GM18867 (cell line): ENCODE data around the gene RGSL1.
A peak's percentile ranks its signal among the peaks of the same experiment; 100 is the strongest.

Experiments used
- ATAC-seq: cut with Tn5 transposase; IDR thresholded peaks from one replicate; pipeline ENCODE4 v1.9.1; 2021; ENCODE audit warnings: mild to moderate bottlenecking, moderate library complexity; ENCODE audit not compliant: unreplicated experiment

RGSL1 gene

DNA sequence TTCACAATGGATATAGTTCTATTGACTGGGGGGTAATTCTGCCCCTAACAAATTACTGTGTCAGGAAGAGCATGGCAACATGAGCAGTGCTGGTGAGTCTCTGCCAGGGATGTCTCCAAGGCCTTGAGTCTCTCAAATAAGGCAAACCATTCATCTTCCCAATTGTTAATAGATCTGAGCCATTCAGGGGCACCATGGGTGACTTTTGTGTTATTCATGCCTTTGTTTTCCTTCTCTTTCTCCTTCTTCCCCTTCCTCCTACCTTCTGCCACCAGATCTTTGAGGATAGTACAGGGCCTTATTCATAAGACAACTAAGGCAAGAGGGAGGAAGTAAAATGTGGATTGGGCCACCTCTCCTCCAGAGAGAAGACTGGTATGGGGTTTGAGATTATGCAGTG, at the start of gene RGSL1:
TSS of gene RGSL1 (plus strand) at position 60 of the 400 bp plus-strand sequence. CDS start at position 80, 20 bp downstream.
- no peak for ATAC-seq

DNA sequence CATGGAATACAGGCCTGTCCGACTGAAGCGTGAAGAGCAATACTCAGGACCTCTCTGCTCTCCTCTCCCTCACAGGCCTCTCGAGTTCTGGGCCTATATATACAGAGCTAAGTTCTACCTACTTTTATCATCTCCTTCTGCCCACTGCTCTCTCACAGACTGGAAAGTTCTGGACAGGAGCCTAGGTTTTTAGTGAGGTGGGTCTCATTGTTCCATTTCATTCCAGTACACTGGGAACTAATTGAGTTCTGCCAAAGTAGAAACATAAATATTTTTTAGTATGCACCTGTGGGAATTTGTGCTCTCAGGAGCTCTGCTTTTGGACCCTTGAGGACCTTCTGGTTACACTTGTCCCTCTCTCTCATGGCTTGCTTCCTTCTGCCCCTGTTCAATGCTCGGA, 49.4 kb upstream of the RGSL1 start, which contains the start of gene TEDDM1:
TSS of gene TEDDM1 (minus strand) at position 101 of the 400 bp plus-strand sequence. CDS start 182 bp downstream, outside the sequence.
- ATAC-seq, result no peak

DNA sequence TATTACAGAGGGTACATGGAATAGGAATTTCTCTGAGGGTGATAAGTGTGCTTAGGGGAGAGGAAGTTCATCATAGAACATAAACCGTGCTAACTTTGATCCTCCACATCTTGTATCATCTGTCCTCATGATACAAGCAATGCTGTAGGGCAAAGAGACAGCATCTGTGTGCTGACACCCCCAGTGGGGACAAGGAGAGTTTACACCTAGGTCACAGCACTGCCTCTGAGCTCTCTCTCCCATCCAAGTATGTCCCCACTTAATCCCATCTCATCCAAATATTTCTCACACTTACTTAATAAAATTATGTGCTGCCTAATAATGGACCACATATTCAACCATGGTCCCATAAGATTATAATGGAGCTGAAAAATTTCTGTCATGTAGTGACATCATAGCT, 45.2 kb upstream of the RGSL1 start:
- no peak for ATAC-seq

DNA sequence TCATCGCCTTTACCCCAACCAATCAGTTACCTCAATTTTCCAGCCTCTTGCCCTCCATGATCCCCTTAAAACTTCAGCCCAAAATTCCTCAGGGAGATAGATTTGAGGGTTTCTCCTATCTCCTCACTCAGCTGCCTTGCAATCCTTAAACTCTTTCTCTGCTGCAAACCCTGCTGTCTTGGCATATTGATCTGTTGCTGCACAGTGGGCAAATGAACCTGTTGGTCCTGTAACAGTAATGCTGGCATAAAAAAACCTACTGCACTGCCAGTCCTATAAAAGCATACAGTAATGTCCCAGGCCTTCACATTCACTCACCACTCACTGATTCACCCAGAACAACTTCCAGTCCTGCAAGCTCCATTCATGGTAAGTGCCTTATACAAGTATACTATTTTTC, 44.4 kb upstream of the RGSL1 start:
- no peak for ATAC-seq

DNA sequence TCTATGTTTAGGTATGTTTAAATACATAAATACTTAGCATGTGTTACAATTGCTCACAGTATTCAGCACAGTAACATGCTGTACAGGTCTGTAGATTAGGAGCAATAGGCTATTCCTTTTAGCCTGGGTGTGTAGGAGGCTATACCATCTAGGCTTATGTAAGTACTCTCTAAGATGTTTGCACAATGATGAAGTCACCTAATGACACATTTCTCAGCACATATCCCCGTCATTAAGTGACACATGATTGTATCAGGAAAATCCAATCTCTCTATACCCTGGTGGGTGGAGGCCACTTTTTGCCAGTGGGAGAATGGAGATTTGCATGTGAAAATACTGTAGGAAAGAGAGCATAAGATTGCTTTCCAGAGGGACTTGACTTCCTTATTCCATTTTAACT, 43.9 kb upstream of the RGSL1 start:
- ATAC-seq, result no peak

DNA sequence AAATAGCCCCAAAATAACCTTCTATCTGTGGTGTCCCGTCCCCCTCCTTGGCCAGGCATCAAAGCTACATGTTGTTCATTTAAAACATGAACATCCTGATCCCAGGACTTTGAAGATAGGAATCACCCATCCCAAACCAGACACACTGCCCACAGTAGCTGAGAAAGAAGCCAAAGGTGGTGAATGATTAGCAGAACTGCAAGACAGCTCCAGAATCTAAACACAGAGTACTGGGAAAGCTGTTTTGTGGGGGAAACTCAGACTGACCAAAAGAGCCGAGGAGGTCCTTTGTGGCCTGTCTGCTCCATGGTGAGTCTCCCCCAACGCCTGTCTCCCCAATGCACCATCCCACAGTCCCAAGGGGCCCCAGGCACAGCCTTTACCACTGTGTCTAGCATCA, 42.2 kb upstream of the RGSL1 start:
- ATAC-seq, result no peak

DNA sequence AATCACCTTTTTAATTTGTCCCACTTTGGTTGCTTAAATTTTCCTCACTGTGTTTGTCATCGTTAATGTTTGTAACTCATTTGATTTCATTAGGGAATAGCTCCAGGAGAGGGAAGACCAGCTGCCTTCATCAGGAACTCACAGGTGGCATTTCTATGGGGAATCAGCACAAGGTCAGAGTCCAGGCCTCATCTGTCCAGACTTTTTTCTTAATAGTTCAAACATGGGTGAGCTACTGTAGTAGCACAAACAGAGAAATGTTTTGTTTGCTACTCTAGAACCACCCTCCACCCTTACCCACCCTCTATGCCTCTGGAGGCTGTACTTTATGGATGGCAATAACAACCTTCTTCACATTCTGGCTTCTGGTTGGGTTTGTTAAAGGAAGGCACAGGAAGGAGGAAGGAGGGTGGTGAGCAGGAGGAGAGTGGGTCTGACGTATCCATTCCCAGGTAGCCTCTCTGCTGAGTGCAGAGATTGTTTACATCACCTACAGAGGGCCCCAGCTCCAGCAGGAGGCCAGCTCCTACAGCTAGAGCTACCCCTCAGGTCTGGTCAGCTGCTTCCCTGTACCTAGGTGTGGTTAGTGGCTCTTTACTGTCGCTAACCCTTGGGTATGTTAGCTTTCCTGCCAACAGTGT, 41.4 kb upstream of the RGSL1 start:
- ATAC-seq, result no peak

DNA sequence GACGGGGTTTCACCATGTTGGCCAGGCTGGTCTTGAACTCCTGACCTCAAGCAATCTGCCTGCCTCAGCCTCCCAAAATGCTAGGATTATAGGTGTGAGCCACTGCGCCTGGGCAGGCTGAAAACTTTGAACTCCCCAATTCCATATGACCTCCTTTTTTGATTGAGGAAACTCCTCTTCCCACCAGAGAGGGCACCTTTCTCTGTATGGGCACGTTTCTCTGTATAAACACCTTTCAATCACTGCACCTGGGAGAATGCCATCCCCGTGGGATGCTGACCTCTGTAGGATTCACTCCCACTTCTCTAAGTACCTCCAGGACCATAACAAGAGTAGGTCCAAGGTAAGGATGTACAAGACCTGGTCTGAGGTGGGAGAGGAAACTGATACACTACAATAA, 39.8 kb upstream of the RGSL1 start:
- ATAC-seq, result no peak

DNA sequence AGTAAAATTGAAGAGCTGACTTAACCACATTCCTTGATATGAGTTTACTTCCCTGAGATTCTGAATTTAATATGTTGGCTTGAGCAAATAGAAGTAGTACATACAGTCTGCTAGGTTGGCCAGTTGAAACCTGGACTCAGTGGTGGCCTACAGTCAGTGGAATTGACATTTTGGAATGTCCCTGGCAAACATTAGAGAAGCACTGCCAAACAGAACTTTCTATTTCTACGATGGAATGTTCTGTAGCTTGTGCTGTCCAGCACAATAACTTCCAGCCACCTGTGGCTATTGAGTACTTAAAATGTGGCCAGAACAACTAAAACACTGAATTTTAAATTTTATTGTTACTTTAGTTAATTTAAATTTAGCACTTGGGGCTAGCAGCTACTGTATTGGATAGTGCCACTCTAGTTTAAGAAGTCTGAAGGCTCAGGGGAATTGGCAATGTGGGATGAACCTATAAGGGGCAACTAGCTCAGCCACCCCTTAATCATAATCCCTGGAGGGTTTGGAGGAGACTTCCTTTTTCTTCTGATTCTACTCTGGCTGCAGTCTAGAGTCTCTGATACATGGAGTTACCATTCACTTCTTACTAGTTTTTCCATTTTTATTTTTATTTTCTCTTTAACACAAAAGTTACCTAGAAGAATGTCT, 39.2 kb upstream of the RGSL1 start:
- no peak for ATAC-seq

DNA sequence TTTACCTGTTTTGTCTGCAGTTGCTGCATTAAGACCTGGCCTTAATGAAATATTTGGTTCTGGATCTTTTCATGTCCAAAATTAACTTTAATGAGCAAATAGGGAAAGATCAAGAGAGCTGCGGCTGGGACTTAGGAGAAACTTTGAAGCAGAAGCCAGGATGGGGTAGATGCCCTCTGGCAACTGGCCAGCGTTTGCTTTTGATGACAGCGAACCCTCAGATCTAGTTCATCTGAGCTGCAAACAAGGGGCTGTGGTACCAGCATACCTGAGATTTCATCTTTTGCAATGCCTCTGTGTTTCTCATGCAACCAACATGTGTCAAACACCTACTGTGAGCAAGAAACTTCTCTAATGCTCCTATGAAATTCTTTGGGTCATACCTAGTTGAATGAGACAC, 36.5 kb upstream of the RGSL1 start:
- no peak for ATAC-seq

DNA sequence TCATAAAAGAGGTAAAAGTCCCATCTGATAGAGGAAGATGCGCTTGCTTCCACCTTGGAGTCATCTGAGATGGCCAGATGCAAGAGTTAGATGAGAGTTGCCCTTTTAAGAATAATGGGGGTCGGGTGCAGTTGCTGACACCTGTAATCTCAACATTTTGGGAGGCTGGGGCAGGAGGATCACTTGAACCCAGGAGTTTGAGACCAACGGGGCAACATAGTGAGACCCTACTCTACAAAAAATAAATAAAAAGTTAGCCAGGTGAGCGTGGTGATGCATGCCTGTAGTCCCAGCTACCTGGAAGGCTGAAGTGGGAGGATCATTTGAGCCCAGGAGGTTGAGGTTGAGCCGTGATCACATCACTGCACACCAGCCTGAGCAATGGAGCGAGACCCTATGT, 36.0 kb upstream of the RGSL1 start:
- ATAC-seq, result no peak

DNA sequence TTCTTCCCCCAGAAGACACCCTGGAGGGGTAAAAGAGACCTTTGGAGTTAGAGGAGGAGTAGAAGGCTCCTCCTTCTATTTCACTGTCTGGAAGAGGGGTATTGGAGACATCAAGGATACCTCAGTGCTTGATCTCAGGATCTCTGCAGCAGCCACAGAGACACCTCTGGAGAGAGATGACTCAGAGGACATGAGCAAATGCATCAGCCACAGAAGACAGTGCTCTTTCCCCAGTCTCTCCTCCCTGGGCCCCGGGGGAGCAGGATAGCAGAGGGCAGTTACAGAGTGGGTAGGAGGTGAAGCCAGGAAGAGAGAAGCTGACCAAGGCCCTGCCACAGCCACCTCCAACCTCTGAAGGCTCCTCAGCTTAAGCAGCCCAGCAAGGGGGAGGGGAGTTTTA, 34.2 kb upstream of the RGSL1 start:
- no peak for ATAC-seq

DNA sequence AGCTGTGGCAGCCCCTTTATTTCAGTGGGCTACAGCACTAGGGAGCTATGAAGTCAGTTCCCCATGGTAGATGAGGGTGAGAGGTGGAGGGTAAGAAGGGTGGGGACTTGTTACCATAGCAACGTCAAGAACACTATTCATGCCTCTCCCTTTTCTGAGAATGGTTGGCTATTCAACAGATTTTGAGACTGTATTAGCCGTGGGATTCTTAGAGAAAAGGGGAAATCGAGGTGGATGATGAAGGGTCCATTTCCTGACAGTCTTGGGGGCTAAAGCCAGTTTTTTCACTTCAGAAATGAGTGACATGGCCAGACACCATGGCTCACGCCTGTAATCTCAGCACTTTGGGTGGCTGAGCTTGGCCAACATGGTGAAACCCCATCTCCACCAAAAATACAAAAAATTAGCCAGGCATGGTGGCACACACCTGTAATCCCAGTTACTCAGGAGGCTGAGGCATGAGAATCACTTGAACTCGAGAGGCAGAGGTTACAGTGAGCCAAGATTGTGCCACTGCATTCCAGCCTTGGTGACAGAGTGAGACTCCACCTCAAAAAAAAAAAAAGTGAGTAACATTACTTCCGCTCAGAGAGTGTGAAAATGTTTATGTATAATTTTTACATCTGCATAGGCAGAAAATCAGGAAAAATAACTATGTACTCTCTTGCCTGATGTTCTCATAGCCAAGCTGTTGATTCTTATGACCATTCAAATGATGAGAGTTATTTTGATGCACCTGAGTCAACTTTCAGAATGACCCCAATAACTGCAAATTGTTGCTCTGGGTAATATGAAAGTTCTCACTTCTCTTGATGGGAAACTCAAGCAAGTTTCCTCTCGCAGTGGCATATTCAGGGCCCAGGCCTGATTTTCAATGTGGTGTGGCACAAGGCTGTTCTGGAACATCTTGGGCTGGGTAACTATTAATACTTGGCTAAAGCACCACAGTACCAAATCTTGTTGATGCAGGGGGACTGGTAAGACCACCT, 23.2 kb upstream of the RGSL1 start:
- peak; percentile 78 for ATAC-seq

DNA sequence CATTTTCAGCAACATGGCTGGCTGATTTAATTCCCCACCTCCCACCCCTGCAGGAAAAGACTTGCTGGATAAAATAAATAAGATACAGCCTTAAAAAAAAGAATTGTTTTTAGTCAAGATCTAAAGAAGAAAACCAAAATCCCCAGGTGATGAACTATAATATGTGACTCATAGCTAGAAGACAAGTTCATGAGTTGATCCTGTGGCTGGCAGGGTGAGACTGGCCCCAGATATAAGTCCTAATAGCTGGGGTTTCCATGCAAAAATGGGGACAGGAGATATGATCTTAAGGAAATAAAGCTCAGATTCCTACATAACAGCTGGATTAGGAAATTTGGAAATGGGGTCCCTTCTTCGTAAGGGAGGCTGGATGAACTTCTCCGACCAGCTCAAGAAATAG, 21.9 kb upstream of the RGSL1 start:
- peak; percentile 28 for ATAC-seq

DNA sequence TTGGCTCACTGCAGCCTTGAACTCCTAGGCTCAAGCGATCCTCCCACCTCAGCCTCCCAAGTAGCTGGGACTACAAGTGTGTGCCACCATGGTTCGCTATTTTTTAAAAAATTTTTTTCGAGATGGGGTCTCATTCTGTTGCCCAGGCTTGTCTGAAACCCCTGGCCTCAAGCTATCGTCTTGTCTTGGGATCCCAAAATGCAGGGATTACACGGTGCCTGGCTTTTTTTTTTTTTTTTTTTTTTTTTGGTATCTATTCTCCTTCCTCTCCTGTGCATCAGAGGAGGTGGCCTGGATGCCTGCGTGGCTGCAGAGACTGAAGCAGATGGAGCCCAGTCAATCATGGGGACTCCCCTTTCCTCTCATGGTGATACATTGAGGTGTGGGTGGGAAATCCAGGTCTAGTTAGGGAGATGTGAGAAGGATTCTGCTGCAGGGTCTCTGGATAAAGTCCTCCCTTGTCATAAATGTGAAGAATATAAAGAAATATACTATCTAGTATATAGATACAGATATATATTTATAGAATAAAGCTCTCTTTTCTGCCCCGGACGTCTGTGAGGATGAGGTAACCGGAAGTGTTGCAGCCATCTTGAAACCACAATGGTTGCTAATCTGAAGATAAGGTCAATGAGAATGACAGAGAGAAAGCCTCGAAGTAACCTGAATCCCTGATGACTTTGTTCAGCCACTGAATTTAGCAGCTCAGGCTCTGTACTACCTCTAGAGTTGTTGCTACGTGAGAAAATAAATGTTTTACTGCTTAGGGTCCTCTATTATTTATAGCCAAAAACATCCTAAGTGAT, 19.5 kb upstream of the RGSL1 start:
- ATAC-seq, result peak; percentile 52

DNA sequence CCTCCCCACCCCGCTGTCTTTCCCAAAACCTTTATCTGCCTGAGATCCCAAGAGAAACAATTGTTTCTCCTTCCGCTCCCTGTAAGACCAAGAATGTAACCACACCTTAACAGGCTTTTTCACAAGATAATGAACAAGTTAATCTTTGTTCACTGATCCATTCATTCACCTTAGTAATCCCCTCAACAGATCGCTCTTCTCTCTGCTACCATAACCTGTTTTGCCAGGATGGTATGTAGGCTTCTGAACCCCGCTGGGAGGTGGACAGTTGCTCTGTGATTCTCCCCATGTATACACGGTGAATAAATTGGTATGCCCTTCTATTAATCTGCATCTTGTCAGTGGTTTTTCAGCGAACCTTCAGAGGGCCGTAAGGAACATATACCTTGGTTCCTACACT, 18.7 kb upstream of the RGSL1 start:
- ATAC-seq, result no peak

DNA sequence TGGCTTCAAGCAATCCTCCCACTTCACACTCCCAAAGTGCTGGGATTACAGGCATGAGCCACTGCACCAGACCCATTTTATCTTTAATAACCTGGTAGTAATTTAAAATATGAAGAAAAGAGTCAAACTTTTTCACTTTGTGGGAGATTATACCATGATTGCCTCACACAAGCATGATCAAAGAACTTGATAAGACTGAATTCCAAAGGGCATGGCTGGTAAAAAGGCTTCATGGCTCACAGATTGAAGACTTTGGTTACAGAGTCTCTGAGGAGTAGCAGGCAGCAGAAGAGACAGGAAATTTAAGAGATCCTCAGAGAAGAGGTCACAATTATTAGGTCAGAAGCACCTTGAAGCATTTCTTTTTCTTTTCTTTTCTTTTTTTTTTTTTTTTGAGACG, 16.4 kb upstream of the RGSL1 start:
- no peak for ATAC-seq

DNA sequence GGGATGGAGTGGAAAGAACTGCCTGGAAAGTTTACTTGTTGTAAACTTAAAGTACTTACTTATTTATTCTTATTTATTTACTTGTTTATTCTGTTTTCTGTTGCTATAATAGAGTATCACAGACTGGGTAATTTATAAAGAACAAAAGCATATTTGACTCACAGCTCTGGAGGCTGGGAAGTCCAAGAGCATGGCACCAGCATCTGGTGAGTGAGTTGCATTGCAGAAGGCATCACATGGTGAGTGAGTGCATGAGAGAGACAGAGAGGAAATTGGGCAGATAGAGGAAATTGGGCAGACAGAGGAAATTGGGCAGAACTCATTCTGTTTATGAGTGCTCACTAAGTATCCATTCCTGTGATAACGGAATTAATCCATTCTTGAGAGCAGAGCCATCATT, 11.6 kb upstream of the RGSL1 start:
- no peak for ATAC-seq

DNA sequence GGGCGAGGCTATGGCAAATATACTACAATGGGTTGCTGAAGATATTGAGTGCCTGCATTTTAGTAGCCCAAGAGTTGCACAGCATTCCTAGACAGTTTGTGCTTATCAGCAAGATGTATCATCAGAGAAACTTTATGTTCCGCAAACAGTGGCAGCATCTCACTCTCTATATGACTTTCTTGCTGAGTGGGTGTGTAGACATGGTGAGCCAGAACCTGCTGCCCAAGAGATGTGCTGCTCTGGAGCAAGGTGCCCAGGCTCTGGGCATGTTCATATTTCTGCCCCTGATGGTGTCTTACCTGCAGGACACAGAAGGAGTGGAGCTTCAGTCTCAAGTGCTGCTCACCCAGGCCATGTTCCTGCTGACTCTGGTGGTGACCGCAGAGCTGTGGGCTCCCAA, 8.2 kb upstream of the RGSL1 start:
- no peak for ATAC-seq

DNA sequence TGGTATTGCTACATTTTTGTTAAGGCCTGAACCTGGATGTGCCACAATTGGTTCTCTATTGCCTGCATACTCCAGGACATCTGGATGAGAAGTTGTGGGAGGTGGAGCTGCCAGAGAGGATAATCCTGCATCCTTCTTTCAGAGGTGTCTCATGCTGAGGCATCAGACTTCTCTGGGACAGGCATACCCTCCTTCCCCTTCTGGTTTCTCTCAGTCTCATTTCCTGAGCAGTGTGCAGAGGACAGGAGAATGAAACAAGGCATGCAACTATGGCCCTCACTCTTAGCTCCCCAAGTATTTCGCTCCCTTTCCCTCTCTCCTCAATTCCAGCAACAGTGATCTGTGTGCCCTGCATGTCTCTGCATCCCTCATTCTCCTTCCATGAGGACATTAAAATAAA, 7.6 kb upstream of the RGSL1 start:
- no peak for ATAC-seq

DNA sequence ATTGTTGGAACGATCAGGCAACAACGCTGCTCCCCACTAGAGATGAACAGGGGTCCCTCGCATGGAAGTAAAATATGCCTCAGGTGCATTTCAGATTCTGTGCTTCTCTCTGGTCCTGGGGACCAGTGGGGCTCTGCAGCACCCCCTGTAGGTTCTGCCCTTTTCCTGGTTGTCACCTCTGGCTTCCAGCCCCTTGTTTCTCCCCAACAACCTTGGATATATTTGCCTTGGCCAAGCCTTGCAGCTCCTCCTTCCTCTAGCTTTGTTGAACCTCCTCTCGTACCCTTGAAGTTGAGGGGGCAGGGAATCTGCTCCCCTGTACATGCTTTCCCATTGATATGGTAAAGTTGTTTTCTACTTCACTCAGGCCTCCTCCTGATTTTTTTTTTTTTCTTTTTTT, 5.4 kb upstream of the RGSL1 start:
- ATAC-seq, result no peak
